ENCODE data around the gene ZNF202.
"Not testable (repeated sequence)": the region's sequence is repeated elsewhere in the genome, so short reads cannot be mapped to it uniquely, and the experiment has no call there.

ZNF202 gene

DNA sequence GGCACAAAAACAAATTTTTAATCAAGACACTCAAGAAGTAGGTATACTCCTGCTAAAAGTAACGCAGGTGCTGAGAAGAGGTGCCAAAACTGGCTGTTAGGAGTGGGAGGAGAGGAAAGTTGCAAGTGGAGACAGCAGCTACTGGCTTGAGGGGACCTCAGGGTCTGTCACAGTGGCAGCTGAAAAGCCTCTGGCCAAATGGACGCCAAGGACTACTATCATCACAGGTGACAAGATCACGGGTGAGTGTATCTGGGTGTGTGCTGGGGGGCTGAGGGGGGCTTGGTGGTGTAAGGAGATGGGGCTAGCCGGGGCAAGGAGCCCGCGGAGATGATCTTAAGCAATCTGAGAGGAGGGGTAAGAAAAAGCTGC is 687 bp downstream of the ZNF202 start:
- no peak for DNase-seq

DNA sequence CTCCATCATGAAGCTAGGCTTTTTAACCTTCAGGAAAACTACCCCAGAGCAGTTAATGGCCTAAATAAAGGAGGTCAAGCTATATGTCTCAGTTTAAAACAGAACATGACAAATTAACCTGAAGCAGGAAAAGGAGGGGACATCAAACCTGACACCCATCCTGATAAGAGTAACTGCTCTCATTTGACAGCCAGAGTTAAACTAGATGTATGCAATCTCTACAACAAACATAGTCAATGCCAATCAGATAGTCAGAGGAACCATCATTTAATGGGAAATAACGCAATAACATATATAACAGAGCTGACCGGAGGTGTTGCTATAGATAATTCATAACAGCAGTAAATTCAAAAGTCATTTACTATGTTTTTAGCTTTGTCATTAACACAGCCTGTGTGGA is 3.1 kb downstream of the ZNF202 start:
- no peak for DNase-seq

DNA sequence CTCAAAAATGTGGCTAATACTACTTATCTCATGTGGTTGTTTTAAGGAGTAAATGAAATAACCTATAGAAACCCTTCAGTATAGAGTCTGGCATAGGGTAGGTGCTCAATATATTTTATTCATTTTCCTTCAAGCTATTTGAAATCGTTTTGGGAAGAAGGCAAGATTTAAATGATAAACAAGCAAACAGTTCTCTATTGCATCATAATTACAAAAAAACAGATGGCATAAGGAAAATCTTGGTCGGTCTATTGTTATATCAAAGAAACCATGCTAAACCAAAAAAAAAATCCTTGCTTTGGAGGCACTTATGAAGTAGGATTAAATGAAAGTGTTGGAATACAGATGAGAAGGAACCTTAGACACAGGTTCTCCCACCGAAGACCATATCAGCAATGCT is 4.7 kb downstream of the ZNF202 start:
- DNase-seq, result no peak

DNA sequence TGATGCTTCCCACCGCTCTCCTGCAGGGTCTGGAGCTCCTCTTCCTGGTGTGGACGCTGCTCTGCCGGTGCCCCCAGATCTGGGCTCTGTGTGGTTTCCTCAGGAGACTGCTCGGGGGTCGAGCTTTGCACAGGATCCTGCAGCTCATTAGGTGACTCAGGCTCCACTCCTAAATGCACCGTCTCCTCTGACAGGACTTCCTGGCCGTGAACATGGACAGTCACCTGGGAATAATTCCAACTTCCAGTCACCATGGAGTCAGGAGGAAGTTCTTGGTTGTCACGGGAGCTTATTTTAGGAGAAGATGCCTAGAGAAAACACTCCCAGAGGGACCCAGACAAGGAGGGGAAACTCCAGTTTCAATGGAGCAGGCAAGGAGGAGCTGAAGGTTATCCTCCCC is 11.9 kb downstream of the ZNF202 start:
- DNase-seq, result no peak

DNA sequence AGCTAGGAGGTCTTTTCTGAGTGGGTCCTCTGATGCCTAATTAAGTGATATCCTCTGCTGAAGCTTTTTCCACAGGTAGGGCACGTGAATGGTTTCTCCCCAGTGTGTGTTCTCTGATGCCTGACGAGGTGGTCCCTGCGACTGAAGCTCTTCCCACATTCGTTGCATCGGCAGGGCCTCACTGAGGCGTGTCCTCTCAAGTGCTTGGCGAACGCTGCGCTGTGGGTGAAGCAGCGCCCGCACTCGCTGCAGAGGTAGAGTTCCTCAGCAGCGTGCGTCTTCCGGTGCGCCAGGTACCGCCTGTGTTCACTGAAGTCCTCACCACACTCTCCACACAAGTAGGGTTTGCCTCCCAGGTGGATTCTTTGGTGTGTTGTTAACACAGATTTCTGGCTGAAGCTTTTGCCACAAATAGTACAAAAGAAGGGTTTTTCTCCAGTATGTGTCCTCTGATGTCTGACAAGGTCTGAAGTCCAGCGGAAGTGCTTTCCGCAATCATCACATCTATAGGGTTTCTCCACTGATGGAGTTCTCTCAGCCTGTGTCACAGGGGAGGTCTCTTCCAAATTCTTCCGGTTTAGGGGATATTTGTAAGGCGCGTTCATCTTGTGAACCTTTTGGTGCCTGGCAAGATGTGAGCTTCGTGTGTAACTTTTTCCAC is 15.3 kb downstream of the ZNF202 start:
- no peak for DNase-seq

DNA sequence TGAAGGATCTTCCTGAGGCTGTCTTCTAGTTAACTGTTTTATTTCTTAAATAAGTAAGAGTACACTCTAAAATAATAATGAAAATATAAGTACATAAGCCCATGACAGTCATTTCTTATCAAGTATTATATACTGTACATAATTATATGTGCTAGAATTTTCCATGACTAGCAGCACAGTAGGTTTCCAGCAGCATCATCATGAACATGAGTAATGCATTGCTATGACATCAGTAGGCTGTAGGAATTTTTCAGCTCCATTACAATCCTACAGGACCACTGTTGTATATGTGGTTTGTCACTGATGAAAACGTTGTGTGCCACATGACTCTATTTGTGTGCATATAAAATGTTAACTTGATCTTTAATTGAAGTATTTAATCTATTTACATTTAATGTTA is 22.0 kb downstream of the ZNF202 start:
- DNase-seq, result no peak

DNA sequence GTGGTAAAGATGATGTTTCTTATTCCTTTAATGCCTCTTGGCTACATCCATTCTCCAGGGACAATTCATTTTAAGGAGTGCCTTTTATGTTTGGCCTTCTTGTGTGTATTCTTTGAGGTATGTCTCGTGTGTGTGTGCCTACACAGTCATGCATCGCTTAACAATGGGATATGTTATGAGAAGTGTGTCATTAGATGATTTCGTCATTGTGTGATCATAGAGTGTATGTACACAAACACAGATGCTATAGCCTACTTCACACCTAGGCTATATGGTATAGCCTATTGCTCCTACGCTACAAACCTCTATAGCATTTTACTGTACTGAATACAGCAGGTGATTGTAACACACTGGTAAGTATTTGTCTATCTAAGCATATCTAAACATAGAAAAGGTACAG is 23.0 kb downstream of the ZNF202 start:
- DNase-seq, result no peak

DNA sequence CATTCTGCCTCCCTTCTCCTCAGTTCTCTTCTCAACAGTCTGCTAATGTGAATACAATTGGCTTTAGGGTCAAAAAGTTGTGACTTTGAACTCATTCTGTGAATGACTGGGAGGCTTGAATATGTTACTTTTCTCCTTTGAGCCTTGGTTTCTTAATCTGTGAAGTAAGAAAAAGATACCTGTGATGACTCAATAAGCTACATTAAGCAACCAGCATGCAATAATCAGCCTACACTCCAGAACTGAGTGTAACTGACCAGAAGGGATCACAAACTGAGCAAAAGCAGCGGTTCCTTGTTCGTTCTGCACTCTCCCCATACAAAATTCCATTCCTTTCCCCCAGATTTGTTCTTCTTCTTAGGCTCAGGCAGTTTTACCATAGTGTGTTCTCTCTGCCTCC is 23.4 kb downstream of the ZNF202 start:
- no peak for DNase-seq

DNA sequence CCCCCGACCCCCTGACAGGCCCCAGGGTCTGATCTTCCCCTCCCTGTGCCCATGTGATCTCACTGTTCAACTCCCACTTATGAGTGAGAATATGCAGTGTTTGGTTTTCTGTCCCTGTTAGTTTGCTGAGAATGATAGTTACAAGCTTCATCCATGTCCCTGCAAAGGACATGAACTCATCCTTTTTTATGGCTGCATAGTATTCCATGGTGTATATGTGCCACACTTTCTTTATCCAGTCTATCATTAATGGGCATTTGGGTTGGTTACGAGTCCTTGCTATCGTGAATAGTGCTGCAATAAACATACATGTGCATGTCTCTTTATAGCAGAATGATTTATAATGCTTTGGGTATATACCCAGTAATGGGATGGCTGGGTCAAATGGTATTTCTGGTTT is 28.8 kb downstream of the ZNF202 start:
- DNase-seq, result not testable (repeated sequence)

DNA sequence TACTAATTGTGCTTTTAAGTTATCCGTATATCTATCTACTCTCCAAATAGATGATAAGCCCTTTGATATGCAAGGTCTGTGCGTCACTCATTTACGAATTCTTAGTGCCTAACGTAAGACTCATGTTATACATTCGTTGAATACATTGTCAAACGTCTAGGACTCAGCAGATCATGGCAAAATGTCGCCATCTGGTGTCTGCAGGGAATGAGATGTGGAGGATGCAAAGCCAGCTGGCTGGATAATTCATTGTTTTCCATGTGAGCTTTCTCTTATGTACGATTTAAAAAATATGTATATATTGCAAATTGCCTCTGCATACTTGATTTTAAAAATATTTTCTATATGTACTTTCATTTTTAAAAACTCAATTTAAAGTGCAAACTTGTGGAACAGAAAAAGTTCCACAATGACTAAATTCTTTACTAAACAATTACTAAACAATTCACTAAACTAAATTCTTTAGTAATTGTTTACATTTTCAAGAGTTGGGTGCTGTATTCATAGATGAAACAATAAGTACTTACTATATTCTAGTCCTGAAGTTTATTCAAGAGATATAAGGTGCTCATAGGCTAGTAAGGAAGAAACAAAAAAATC is 33.8 kb downstream of the ZNF202 start:
- peak; percentile 66 for DNase-seq

DNA sequence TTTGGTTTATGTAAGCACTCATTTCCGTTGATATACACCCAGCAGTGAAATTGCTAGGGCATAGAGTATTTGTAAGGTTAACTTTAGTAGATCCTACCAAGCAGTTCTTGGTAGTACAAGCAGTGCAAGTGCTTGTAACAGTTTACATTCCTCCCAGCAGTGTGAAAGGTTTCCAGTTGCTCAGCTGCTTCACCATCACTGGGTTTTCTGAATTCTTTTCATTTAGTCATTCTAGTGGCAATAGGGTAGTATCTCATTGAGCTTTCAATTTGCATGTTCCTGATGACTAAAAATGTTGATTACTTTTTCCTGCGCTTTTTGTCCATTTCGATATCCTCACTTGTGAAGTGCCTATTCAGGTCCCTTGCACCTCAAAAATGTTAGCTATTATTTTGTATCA is 34.3 kb downstream of the ZNF202 start:
- DNase-seq, result no peak

DNA sequence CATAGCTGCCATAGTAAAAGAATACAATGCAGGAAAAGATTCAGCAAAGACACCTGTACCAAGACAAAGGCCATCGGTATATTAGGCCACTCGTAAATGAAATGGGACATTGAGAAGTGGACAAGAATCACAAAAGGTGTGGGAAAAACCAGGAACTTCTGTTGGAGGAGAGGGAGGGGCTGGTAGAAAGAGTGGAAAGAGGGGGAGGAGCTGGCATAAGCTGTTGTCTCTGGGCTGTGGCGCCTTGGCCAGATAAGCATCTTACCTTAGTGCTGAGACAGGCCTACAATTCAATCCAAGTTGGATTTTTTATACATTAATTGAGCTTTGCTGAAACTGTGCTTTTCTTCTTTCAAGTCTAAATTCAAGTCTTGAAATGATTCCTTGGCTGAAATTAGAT is 37.1 kb downstream of the ZNF202 start:
- peak; percentile 31 for DNase-seq

DNA sequence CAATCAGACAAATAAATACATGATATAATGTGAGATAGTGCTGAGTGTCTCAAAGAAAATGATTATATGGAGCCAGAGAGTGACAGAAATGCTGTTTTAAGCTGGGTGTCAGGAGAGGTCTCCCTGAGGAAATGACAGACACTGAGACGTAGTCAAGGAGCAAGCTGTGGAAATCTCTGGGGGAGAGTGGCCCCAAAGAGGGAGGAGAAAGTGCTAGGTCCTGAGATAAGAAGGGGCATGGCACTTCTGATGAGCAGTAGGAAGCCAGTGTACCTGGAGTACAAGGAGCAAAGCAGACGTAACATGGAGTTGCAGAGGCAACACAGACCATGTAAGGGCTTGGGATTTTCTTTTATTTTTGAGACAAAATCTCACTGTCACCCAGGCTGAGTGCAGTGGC is 38.8 kb downstream of the ZNF202 start:
- DNase-seq, result no peak

DNA sequence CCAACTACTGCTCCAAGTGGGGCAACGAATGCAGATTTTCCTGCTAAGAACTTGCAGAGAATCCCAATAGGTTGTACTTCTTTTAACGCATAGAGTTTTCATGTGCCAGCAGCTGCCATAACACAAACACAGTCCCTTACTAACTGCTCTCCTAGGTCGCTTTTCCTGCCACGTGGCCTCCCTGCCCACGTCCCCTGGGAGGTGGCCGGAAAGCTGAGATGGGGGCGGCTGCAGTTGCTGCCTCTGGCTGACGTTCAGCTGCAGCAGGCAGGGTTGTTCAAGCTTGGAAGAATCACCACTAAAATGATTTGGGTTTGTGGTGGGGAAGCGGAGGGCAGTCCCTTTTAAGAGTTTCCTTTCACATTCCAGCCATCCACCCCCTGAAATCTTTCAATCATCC is 39.3 kb downstream of the ZNF202 start:
- no peak for DNase-seq

DNA sequence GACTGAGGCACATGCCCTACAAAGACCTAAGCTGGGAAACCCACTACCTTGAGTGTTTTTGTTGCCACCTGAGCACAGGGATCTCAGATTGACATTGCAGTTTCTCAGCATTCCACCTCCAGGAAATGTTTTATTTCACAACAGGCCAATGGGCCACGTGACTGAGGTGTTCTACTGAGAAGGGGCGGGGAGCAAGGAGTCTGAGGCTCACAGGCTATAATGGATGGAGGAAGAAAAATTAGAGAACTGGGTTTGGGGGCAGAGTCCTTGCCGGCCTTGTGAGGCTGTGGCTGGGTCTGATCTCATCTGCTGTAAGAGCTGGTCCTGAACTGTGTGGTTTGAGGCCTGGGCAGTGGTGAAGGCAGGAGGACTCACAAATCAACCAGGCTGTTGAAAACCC is 40.7 kb downstream of the ZNF202 start:
- no peak for DNase-seq

DNA sequence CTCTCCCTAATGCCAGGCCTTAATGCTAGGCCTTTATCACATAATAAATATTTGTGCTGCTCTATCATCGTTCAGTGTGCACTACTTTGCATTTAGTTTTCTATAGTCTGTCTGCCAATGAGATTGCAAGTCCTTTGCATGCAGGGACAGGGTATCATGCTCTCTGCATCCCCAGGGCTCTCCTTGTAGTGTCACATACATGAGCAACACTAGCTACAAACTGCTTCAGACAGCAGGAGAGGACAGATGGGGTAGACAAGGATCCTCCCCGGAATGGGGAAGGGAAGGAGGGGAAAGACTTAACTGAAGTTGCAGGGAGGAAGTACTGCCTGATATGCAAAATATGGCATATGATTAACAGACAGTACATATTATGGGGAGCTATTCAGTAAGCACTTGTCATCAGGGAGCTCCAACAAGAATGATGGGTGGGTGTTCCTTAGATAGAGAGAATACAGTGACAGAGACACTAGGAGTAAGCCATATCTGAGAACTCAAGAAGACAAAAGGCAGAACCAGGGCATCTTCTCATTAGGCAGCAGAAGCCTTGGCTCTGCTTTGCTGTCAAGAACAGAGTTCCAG is 42.8 kb downstream of the ZNF202 start:
- DNase-seq, result no peak

DNA sequence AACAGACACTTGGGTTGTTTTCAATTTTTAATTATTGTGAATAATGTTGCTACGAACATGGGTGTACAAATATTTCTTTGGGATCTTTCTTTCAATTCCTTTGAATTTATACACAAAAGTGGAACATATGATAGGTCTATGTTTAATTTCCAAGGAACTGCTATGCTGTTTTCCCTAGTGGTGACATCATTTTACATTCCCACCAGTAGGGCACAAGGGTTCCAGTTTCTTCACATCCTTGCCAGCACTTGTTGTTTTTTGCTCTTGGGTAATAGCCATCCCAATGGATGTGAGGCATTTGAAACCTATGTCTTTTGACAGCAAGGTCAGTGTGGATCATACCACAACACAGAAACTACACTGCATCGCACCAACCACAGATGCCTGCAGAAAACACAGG is 45.3 kb downstream of the ZNF202 start:
- DNase-seq, result no peak

DNA sequence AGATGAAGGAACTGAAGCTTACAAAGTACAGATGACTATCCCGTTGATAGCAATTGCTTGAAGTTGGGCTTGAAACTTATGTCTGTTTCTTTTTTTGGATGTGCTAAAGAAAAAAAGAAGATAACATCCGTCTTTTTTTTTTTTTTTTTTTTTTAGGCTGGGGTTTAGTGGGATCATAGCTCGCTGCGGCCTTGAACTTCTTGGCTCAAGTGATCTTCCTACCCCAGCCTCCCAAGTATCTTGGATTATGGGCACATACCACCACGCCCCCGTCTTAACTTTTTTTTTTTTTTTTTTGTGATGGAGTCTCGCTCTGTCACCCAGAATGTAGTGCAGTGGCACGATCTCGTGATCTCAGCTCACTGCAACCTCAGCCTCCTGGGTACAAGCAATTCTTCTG is 46.2 kb downstream of the ZNF202 start:
- DNase-seq, result no peak

DNA sequence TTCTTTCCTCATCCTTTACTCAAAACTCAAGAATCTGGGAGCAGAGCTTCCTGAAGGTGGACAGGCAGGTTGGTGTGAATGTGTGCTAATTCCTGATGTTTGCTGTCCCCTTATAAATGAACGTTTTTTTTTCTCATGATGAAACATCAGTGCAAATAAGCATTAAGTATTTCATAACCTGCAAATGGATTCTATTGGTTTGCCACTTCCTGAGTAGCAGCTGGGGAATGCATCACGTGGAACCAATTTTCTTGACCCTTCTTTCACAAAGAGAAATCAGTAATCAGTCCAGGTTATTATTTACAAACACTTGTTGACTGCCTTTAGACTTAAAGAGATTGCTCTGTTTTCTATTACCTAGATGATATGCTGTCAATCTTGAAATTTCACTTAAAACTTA is 46.9 kb downstream of the ZNF202 start:
- DNase-seq, result no peak

DNA sequence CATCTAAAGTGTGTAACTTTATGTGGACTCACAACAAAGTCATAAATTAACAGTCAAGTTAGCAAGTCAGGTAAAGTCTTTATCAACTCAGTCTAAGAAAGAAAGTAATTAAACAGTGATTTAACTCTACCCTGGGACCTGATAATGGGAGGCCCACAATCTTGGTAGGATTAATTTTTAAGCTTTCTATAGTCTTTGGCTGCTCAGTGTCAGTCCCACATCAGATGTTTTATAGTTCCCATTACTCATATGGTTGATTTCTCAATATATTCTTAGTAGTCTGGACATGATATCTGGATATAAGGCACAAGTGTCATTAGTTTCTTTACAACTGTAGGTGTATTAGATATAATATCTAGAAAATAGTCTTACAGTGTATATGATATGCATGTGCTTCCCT is 48.5 kb downstream of the ZNF202 start:
- no peak for DNase-seq

DNA sequence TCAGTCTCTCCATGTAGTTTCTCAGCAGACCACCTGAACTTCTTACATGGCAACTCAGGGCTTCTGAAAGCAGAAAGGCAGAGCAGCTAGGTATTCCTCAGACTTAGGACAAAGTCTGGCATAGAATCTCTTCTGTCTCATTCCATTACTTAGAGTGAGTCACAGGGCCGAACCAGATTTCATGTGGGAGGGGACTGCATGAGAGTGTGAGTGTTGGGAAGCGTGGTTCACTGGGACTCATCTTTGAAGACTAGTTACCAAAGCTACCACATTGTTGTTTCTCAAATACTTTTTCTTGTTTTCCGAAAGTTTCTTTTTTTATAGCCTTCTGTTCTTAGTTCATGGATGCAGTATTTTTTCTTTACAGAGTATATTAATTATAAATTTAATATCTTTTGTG is 51.0 kb downstream of the ZNF202 start:
- DNase-seq, result no peak

DNA sequence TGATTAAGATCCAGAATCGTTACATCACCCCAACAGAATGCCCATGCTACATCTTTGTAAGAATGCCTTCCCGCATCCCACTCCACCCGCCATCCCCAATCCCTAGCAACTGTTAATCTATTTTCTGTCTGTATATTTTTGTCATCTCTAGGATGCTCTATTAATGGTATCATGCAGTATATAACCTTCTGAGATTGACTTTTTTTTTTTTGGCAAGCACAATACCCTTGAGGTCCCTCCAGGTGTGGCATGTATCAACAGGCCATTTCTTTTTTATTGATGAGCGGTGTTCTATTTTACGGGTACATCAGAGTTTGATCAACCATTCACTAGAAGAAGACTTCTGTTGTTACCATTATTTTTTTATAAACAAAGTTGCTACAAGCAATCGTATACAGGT is 56.9 kb downstream of the ZNF202 start:
- no peak for DNase-seq

DNA sequence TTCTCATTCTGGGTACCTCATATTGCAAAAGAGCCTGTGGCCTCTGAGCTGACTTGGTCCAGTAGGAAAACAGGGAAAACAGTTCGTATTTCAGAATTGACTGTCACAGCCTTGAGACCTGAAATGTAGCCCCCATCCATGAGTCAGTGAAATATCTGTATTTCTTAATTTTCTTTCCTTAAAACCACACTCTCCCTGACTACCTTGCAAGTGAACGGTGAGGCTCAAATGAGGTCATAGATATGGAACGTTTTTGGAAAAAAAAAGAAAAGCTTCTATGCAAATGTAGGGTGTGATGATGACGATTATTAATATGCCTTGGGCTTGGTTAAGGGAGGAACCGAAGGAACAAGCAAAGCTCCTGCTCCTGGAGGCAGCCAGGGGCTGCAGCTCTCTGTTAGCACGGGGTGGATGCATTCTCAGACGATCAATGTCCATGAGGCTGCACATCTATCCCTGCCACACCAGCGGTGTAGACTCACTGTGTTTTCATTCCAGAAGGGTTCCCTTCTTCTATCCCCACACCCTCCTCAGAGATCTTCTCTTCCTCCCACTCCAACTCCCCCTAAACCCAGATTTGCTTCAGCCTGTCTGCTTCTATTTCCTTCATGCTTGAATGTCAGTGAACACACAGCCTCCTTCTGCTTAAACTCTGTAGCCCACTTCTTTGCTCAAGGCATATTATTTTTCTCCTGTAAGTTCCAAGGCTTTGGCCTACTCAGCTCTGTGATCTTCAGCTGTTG is 57.9 kb downstream of the ZNF202 start:
- DNase-seq, result peak; percentile 24

DNA sequence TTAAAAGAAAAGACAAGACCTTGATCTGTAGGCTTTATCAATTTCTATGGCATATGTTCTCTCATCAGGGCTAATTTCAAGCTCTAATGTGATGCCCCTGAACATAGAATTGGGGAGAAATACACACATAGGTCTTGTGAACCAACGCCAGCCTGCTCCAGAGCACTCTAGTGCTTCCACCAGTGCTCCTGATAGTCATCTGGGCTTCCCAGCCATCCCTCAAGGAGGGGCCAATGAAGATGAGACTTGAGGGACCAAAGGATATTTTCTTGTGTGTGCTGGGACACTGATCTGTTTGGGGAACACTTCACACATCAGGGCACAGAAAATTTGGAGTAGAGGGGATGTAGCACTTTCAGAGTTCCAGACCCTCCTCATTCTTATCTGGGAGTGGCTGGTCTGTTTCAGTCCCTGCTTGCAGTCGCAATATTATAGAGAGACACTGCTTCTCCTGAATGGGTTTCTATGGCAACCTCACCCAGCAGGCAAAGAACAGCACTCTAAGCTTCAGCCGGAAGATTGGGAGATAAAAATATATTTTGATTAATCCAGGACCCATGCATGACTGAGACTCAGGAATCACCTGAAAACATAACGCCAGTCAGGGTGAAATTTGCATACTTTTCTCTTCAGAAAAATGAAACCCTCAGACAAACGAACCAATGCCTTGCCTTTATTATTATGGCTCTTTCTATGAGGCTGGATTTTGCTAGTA is 58.6 kb downstream of the ZNF202 start:
- peak; percentile 40 for DNase-seq
